22Rv1 (cell line): ENCODE measurements around the gene PPT2.
A peak's percentile ranks its signal among the peaks of the same experiment; 100 is the strongest.

ENCODE experiments used
- ZFX ChIP-seq: fragments of 450-650 bp; IDR thresholded peaks from 2 replicates; pipeline ENCODE4 v1.6.1; 2017; ENCODE audit warnings: antibody characterized with exemption, borderline replicate concordance
- TF ChIP-seq, protein P1 (sequence below): fragments of 450-650 bp; IDR thresholded peaks from 2 replicates; pipeline ENCODE4 v1.5.1; 2017; ENCODE audit warnings: mild to moderate bottlenecking

DNA sequence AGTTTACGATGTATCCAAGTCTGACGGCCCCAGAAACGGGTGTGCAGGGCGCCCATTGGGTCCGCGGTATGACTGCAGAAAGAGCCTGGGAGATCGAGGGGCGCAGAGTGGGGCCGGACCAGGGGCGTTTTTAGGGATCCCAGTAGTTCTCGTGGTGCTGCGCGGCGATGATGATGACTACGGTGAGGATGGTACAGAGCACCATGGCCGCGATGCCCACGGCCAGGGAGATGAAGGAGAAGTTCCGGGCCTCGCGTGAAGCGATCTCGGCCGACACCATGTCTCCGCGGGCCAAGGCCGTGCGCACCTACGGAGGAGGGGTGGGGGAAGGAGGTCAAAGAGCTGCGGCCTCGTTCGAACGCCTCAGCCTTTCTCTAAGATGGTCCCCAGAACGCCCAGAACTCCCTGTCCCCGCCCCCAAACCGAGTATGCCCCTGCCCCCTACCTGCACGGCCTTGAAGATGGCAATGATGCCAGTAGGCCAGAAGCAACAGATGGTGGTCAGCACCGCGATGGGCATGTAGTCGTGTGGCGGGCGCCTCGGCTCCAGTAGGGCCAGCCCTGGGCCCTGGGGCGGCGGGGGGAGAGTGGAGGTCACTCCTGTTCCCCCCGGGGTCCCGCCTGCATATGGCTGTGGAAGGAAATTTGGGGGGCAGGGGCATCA, 4.7 kb upstream of the PPT2 start:
- TF ChIP-seq, protein P1, sequence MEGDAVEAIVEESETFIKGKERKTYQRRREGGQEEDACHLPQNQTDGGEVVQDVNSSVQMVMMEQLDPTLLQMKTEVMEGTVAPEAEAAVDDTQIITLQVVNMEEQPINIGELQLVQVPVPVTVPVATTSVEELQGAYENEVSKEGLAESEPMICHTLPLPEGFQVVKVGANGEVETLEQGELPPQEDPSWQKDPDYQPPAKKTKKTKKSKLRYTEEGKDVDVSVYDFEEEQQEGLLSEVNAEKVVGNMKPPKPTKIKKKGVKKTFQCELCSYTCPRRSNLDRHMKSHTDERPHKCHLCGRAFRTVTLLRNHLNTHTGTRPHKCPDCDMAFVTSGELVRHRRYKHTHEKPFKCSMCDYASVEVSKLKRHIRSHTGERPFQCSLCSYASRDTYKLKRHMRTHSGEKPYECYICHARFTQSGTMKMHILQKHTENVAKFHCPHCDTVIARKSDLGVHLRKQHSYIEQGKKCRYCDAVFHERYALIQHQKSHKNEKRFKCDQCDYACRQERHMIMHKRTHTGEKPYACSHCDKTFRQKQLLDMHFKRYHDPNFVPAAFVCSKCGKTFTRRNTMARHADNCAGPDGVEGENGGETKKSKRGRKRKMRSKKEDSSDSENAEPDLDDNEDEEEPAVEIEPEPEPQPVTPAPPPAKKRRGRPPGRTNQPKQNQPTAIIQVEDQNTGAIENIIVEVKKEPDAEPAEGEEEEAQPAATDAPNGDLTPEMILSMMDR: peak; percentile 57
- TF ChIP-seq ZFX: no peak
